DND-41 (cell line): ENCODE data around the gene MDFI.

Experiments
- ATAC-seq: fragments of 200-7000 bp; cut with Tn5 transposase; 3 replicates; pipeline ENCODE4 v1.9.1; 2021; ENCODE audit warnings: low read depth; ENCODE audit not compliant: insufficient read depth
- DNase-seq: peaks from one replicate; pipeline ENCODE4 v3.0.0-alpha.2; 2020
- H2AFZ ChIP-seq: 2 replicates; pipeline ENCODE4 v1.6.0; 2012; ENCODE audit warnings: low read depth, low read length
- H3K27ac ChIP-seq: 2 replicates; pipeline ENCODE4 v1.5.1; 2012; ENCODE audit warnings: low read length, inconsistent platforms
- H3K27me3 ChIP-seq: fragments of 200-600 bp; sonication (generic); 2 replicates; pipeline ENCODE4 v1.6.0; 2012; ENCODE audit warnings: low read length, mild to moderate bottlenecking, inconsistent platforms; ENCODE audit not compliant: insufficient read depth, poor library complexity
- H3K36me3 ChIP-seq: 2 replicates; pipeline ENCODE4 v1.5.1; 2012; ENCODE audit warnings: low read length, inconsistent platforms; ENCODE audit not compliant: insufficient read depth
- H3K4me1 ChIP-seq: 2 replicates; pipeline ENCODE4 v1.5.1; 2012; ENCODE audit warnings: mild to moderate bottlenecking, low read length; ENCODE audit not compliant: insufficient read depth
- H3K4me2 ChIP-seq: 2 replicates; pipeline ENCODE4 v1.6.0; 2012; ENCODE audit warnings: mild to moderate bottlenecking, moderate library complexity, low read length, inconsistent platforms; ENCODE audit not compliant: insufficient read depth
- H3K4me3 ChIP-seq, 2 experiments: fragments of 200-600 bp in 1 of 2; shearing (Covaris generic) in 1 of 2; 2 replicates each; pipeline ENCODE4 v1.5.1; 2012 to 2016; ENCODE audit warnings: inconsistent platforms in 2 of 2, low read length in 2 of 2, mild to moderate bottlenecking in 2 of 2, low read depth in 1 of 2, moderate library complexity in 1 of 2
- H3K79me2 ChIP-seq: 2 replicates; pipeline ENCODE4 v1.6.0; 2012; ENCODE audit warnings: low read length, inconsistent platforms; ENCODE audit not compliant: insufficient read depth
- H3K9ac ChIP-seq: 2 replicates; pipeline ENCODE4 v1.6.0; 2012; ENCODE audit warnings: low read depth, mild to moderate bottlenecking, inconsistent platforms, low read length, moderate library complexity
- H3K9me3 ChIP-seq: 2 replicates; pipeline ENCODE4 v1.5.1; 2012; ENCODE audit warnings: low read length, moderate library complexity, mild to moderate bottlenecking, inconsistent platforms; ENCODE audit not compliant: insufficient read depth, severe bottlenecking
- H4K20me1 ChIP-seq: 2 replicates; pipeline ENCODE4 v1.6.0; 2012; ENCODE audit warnings: low read length; ENCODE audit not compliant: insufficient read depth
- EZH2 ChIP-seq: IDR thresholded peaks from 3 replicates; pipeline ENCODE4 v1.6.1; 2012; ENCODE audit warnings: borderline replicate concordance, low read depth, mild to moderate bottlenecking, moderate library complexity, low read length, inconsistent platforms; ENCODE audit not compliant: severe bottlenecking
- TF ChIP-seq, protein P1 (sequence below): IDR thresholded peaks from 2 replicates; pipeline ENCODE4 v1.5.1; 2012; ENCODE audit warnings: borderline replicate concordance, low read length, moderate library complexity, mild to moderate bottlenecking; ENCODE audit not compliant: poor library complexity, severe bottlenecking; ENCODE audit errors: extremely low read depth

MDFI gene

DNA sequence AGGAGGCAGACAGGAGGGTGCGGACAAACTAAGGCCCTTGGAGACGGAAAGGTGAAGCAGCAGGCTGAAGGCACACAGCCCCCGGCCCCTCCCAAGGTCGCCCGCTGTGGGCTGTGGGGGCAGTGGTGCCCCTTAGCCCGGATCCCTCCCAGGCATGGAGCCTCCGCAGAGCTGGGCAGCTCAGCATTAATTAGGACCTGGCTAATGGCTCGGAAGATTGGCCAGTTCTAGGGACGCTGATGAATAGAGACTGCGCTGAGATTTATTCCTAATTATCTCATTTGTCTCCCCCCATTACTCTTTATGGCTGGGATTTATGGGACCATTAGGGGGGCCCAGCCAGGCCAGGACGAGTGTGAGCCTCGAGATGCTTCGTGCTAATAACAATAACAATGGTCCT lies 20.4 kb downstream of the MDFI start:
- Histone ChIP-seq H2AFZ (no peak overlapping the region), H3K4me3 (no peak overlapping the region), H3K36me3 (no peaks in the 10 kb centered on the region), H3K4me2 (no peak overlapping the region), H3K4me1 (no peaks in the 10 kb centered on the region), H3K27me3 (peaks cover 5% of the 10 kb centered on the region), H3K9ac (no peak overlapping the region), H3K27ac (no peak overlapping the region), H3K9me3 (no peaks in the 10 kb centered on the region), H3K79me2 (no peaks in the 10 kb centered on the region), H4K20me1 (no peaks in the 10 kb centered on the region)
- no peak for DNase-seq
- ATAC-seq, result no peak
- TF ChIP-seq, protein P1, sequence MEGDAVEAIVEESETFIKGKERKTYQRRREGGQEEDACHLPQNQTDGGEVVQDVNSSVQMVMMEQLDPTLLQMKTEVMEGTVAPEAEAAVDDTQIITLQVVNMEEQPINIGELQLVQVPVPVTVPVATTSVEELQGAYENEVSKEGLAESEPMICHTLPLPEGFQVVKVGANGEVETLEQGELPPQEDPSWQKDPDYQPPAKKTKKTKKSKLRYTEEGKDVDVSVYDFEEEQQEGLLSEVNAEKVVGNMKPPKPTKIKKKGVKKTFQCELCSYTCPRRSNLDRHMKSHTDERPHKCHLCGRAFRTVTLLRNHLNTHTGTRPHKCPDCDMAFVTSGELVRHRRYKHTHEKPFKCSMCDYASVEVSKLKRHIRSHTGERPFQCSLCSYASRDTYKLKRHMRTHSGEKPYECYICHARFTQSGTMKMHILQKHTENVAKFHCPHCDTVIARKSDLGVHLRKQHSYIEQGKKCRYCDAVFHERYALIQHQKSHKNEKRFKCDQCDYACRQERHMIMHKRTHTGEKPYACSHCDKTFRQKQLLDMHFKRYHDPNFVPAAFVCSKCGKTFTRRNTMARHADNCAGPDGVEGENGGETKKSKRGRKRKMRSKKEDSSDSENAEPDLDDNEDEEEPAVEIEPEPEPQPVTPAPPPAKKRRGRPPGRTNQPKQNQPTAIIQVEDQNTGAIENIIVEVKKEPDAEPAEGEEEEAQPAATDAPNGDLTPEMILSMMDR, result no peak
- no peak for TF ChIP-seq EZH2

DNA sequence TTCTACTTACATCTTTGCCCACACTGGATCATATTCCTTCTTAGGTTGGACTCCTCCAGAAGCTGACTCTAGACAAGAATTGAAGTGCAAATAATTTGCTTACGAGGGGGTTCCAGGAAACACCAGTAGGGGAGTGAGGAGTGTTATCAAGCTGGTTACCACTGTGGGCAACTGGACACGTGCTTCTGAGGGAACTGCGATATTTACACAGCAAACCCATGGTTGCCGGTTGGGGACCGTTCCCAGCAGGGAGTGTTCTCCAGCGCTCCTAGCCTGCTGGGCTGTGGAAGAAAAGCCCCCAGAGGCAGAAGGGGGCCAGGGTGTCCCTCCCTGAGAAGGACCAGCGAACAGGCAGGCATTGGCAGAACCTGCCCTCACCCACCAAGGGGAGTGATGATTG lies 21.7 kb downstream of the MDFI start:
- no peak overlapping the region for H2AFZ ChIP-seq
- H3K27ac ChIP-seq, result no peak overlapping the region
- no peaks in the 10 kb centered on the region for H3K79me2 ChIP-seq
- H3K9me3 ChIP-seq, result no peaks in the 10 kb centered on the region
- ATAC-seq (no peak), DNase-seq (no peak)
- H3K36me3 ChIP-seq, result no peaks in the 10 kb centered on the region
- no peak overlapping the region for H3K4me3 ChIP-seq
- TF ChIP-seq, protein P1, result no peak
- TF ChIP-seq EZH2, result no peak
- no peaks in the 10 kb centered on the region for H3K4me1 ChIP-seq
- peaks cover 7% of the 10 kb centered on the region for H3K27me3 ChIP-seq
- H3K4me2 ChIP-seq, result no peak overlapping the region
- H3K9ac ChIP-seq, result no peak overlapping the region
- no peaks in the 10 kb centered on the region for H4K20me1 ChIP-seq

DNA sequence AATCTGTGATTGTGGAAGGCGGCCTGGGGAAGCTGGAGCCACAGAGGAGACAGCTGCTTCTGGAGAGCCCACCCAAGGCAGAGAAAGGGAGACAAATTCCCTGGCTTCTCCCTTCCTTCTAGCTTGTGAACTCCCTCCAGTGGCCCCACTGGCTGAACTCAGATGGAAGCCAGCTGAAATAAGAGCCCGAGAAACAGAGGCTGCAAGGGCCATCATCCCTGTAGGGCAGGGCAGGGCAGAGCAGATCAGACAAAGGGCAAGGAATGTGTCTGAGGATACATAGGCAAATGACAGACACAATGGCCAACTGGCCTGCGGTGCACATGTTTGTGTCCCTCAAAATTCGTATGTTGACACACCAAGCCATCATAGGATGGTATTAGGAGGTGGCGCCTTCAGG lies 25.3 kb downstream of the MDFI start:
- TF ChIP-seq, protein P1, result no peak
- no peak for TF ChIP-seq EZH2
- no peak overlapping the region for H3K4me3 ChIP-seq
- no peak for ATAC-seq

DNA sequence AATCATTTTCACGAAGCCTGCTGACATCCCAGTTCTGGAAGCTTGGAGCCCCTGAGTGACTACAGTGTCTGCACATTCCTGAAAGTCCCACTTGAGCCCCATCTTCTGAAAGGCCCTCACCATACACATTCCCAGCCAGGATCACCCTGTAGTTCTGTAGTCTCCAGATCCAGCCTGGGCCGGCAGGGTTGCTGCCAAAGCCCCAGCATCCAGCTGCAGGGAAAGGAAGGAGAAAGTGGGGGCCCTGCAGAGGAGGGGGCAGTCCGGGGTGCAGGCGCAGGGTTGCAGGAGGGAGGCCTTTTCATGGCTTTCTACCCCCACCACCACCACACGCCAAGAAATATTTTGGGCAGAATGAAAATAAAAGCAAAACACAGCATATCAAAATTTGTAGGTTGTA lies 26.0 kb downstream of the MDFI start:
- no peak for DNase-seq
- Histone ChIP-seq H4K20me1 (no peaks in the 10 kb centered on the region), H3K27ac (no peak overlapping the region), H3K4me3 (no peak overlapping the region), H3K79me2 (no peaks in the 10 kb centered on the region), H2AFZ (no peak overlapping the region), H3K9me3 (no peaks in the 10 kb centered on the region), H3K4me2 (no peak overlapping the region), H3K27me3 (peaks cover 7% of the 10 kb centered on the region), H3K4me1 (no peaks in the 10 kb centered on the region), H3K9ac (no peak overlapping the region), H3K36me3 (no peaks in the 10 kb centered on the region)
- no peak for ATAC-seq
- TF ChIP-seq, protein P1, result no peak
- no peak for TF ChIP-seq EZH2

More for the DNA sequence above, 25.3 kb downstream of the MDFI start:
- no peak overlapping the region for H2AFZ ChIP-seq
- no peak overlapping the region for H3K4me2 ChIP-seq
- no peaks in the 10 kb centered on the region for H3K4me1 ChIP-seq
- peaks cover 7% of the 10 kb centered on the region for H3K27me3 ChIP-seq
- no peak overlapping the region for H3K27ac ChIP-seq
- no peaks in the 10 kb centered on the region for H3K9me3 ChIP-seq
- no peaks in the 10 kb centered on the region for H3K36me3 ChIP-seq
- DNase-seq, result no peak
- H3K9ac ChIP-seq, result no peak overlapping the region
- no peaks in the 10 kb centered on the region for H4K20me1 ChIP-seq
- no peaks in the 10 kb centered on the region for H3K79me2 ChIP-seq
